Body of pancreas (tissue), 4 donors: Measurements from ENCODE around the gene CDC42SE2.

ENCODE experiments used
- POLR2A ChIP-seq, 3 donors: fragments of 450-650 bp; IDR thresholded peaks; one replicate each; pipeline ENCODE4 v1.6.1; 2016; ENCODE audit warnings: antibody characterized with exemption in 3 of 3, mild to moderate bottlenecking in 2 of 3
- TF ChIP-seq, protein P1 (sequence below), 7 experiments: fragments of 450-650 bp in 4 of 7; fragments of 200-600 bp in 3 of 7; sonication (generic) in 3 of 7; IDR thresholded peaks; one replicate each; pipeline ENCODE4 v1.5.1; 2016 to 2019; ENCODE audit warnings: antibody characterized with exemption in 7 of 7

DNA sequence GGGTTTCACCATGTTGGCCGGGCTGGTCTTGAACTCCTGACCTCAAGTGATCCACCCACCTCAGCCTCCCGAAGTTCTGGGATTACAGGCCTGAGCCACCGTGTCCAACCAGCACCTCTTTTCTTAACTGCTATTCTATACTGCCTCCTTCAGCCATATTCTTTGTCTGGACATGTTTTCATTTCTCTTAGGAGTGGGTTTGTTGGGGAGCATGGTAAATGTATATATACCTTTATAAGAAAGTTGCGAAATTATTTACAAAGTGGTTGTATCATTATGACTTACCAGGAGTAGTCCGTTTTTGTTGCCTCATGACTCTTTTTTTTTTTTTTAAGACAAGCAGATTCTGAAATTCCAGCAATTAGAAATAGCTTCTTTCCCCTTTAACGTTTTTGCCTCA is 38.7 kb downstream of the CDC42SE2 start:
- TF ChIP-seq, protein P1, sequence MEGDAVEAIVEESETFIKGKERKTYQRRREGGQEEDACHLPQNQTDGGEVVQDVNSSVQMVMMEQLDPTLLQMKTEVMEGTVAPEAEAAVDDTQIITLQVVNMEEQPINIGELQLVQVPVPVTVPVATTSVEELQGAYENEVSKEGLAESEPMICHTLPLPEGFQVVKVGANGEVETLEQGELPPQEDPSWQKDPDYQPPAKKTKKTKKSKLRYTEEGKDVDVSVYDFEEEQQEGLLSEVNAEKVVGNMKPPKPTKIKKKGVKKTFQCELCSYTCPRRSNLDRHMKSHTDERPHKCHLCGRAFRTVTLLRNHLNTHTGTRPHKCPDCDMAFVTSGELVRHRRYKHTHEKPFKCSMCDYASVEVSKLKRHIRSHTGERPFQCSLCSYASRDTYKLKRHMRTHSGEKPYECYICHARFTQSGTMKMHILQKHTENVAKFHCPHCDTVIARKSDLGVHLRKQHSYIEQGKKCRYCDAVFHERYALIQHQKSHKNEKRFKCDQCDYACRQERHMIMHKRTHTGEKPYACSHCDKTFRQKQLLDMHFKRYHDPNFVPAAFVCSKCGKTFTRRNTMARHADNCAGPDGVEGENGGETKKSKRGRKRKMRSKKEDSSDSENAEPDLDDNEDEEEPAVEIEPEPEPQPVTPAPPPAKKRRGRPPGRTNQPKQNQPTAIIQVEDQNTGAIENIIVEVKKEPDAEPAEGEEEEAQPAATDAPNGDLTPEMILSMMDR (IDR thresholded peaks at IDR 0.05), result no peak
- no peak for TF ChIP-seq POLR2A (IDR thresholded peaks at IDR 0.05)
